HG03565 (cell line): ENCODE data around the gene S100A1.

ENCODE experiments used
- ATAC-seq: cut with Tn5 transposase; IDR thresholded peaks from one replicate; pipeline ENCODE4 v1.9.1; 2021; ENCODE audit warnings: mild to moderate bottlenecking, moderate library complexity; ENCODE audit not compliant: unreplicated experiment

The S100A1 gene

GRCh38 chr1:153679337-153680119 is 51.3 kb downstream of the S100A1 start:
- ATAC-seq, result no peak

- ATAC-seq, result no peak
Measured at GRCh38 chr1:153680120-153680403, 51.8 kb downstream of the S100A1 start.
